Mucosa of descending colon (tissue), 3 donors: ENCODE results near the gene ULBP2. TPM values are rescaled to one million over a fixed set of nuclear protein-coding genes. Genes with fewer than 3 reads are reported as not detected.

Source experiments
- ATAC-seq: fragments of 200-7000 bp; cut with Tn5 transposase; one replicate; pipeline ENCODE4 v1.9.1; 2020; ENCODE audit warnings: mild to moderate bottlenecking, moderate library complexity
- DNase-seq, 3 donors: peaks; one replicate each; pipeline ENCODE4 v3.0.0-alpha.2; 2020
- H3K36me3 ChIP-seq: fragments of 200-600 bp; one replicate; pipeline ENCODE4 v1.8.0; 2021; ENCODE audit warnings: low read depth, mild to moderate bottlenecking
- H3K4me1 ChIP-seq: fragments of 200-600 bp; one replicate; pipeline ENCODE4 v1.8.0; 2021; ENCODE audit warnings: low read depth, mild to moderate bottlenecking
- H3K4me3 ChIP-seq: fragments of 200-600 bp; one replicate; pipeline ENCODE4 v1.8.0; 2021; ENCODE audit warnings: mild to moderate bottlenecking
- H3K9me3 ChIP-seq: fragments of 200-600 bp; one replicate; pipeline ENCODE4 v1.8.0; 2021; ENCODE audit warnings: mild to moderate bottlenecking
- intact Hi-C, 2 donors: fragments of 100-400 bp; cut with DNase I in 1 of 2; cut with micrococcal nuclease in 1 of 2; formaldehyde crosslinking; loops; one replicate each; pipeline versions ENCODE4 v1.11.0 to v1.11.1; 2022; cut with DNase I, micrococcal nuclease
- long read RNA-seq, 2 donors: library from polyadenylated mRNA; unstranded; transcript quantifications; one replicate each; pipeline ENCODE4 v2.0.0, GENCODE V29; 2019 to 2021
- total RNA-seq, 3 donors: library from RNA; stranded (reverse); fragmentation: NEBNext Ultra II Directional in 2 of 3; extraction: Animal tissue kit (Norgen Biotek cat#: 25700) in 2 of 3; gene quantifications; one replicate each; pipeline versions ENCODE4 v1.2.1 to v1.2.4, GENCODE V29; 2021 to 2023
- TF ChIP-seq, protein P1 (sequence below): fragments of 200-600 bp; IDR thresholded peaks from one replicate; pipeline ENCODE4 v1.8.0; 2022; ENCODE audit warnings: antibody characterized with exemption, mild to moderate bottlenecking
- donor health status: DM: no; HTN: no; CAD: no; lungs with moderate emphysema.
- donor health status: DM: no; HTN: no; CAD: no.
- donor health status: DM: no; HTN: yes; CAD: no.

Gene ULBP2, protein sequence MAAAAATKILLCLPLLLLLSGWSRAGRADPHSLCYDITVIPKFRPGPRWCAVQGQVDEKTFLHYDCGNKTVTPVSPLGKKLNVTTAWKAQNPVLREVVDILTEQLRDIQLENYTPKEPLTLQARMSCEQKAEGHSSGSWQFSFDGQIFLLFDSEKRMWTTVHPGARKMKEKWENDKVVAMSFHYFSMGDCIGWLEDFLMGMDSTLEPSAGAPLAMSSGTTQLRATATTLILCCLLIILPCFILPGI
- total RNA-seq: under 1 TPM in 1 of 3 donors, not detected in 2; 0.43 TPM
- long read RNA-seq, donor 1: 0 reads
- long read RNA-seq, donor 2: 0 reads

DNA sequence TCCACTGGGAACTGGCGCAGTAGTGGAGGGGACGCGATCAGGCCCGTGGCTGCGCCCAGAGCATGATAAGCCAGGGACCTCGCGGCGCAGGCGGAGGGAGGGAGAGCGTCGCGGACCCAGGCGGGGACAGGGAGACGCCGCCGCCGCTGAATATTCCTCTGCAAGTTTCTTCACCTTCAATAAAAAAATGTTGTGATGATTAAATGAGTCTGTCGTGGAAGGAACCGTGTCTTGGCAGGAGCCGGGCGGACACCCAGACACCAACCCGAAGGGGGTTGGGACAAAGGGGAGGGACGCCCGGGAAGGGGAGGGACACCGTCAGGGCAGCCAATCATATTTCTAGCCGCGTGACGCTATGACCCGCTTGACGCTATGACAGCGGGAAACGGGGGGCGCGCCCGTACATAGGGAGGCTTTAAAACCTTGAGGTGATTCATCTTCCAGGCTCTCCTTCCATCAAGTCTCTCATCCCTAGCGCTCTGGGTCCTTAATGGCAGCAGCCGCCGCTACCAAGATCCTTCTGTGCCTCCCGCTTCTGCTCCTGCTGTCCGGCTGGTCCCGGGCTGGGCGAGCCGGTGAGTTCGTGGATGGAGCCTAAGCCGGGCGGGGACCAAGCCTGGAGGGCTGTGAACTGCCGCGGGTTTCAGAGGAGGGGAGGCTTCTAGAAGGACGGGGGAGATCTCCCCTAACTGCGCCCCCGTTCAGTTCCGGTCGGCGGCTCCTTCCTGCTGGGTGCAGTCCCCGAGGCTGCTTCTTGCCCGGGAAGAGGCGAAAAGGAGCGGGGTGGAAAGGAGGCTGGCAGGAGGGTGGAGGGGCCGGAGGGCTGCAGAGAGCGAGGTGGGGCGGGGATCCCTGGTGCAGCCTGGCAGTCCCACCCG lies at the start of gene ULBP2:
Gene ULBP2 (plus strand): TSS at position 432 of the 878 bp plus-strand sequence. CDS start 59 bp downstream, at position 491.
- intact Hi-C loops: no loop called here
- Histone ChIP-seq H3K36me3 (no peaks in the 10 kb centered on the region), H3K9me3 (no peaks in the 10 kb centered on the region), H3K4me1 (peaks cover 23% of the 10 kb centered on the region), H3K4me3 (no peak within 1 kb of the TSS)
- peak; percentile 93 for ATAC-seq
- TF ChIP-seq, protein P1, sequence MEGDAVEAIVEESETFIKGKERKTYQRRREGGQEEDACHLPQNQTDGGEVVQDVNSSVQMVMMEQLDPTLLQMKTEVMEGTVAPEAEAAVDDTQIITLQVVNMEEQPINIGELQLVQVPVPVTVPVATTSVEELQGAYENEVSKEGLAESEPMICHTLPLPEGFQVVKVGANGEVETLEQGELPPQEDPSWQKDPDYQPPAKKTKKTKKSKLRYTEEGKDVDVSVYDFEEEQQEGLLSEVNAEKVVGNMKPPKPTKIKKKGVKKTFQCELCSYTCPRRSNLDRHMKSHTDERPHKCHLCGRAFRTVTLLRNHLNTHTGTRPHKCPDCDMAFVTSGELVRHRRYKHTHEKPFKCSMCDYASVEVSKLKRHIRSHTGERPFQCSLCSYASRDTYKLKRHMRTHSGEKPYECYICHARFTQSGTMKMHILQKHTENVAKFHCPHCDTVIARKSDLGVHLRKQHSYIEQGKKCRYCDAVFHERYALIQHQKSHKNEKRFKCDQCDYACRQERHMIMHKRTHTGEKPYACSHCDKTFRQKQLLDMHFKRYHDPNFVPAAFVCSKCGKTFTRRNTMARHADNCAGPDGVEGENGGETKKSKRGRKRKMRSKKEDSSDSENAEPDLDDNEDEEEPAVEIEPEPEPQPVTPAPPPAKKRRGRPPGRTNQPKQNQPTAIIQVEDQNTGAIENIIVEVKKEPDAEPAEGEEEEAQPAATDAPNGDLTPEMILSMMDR: no peak
- peak; percentile 83 to 89 (median 86) for DNase-seq

DNA sequence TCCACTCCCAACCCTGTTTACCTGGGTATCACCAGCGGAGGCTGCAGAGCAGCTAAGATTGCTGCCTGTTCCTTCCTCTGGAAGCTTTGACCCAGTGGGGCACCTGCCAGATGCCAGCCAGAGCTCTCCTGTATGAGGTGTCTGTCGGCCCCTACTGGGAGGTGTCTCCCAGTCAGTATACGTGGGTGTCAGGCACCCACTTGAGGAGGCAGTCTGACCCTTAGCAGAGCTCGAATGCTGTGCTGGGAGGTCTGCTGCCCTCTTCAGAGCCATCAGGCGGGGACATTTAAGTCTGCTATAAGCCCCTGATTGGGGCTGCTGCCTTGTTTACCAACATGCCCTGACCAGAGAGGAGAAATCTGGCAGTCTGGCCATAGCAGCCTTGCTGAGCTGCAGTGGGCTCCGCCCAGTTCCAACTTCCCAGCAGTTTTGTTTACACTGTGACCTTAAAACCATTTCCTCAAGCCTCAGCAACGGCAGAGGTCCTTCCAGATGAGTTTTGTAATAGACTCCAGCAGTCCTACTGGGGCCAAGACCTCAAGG lies 46.7 kb upstream of the ULBP2 start:
- H3K9me3 ChIP-seq: no peaks in the 10 kb centered on the region
- H3K36me3 ChIP-seq: no peaks in the 10 kb centered on the region
- ATAC-seq (peak; percentile 82), DNase-seq (peak; percentile 78 to 81 (median 79))
- no peak overlapping the region for H3K4me3 ChIP-seq
- TF ChIP-seq, protein P1: no peak
- intact Hi-C loops: no loop called here
- peaks cover 30% of the 10 kb centered on the region for H3K4me1 ChIP-seq

DNA sequence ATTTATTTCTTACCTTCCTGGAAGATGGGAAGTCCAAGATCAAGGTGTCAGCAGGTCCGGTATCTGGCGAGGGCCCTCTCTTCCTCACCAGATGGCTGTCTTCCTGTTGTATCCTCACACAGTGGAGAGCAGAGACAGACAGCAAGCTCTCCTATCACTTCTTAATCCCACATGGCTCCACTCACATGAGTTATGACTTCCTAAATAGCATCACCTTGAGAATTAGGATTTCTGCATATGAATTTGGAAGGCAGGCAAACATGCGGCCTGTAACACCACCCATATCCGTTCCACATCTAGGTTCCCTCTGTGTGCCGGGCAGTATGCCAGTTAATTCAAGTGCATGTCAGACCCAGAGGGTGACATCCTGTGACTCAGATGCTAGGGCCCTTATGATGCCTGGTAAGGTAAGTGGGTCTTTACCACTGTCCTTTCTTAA lies 46.0 kb upstream of the ULBP2 start:
- TF ChIP-seq, protein P1: no peak
- intact Hi-C loops: no loop called here
- Histone ChIP-seq H3K4me1 (peaks cover 30% of the 10 kb centered on the region), H3K4me3 (no peak overlapping the region), H3K9me3 (no peaks in the 10 kb centered on the region), H3K36me3 (no peaks in the 10 kb centered on the region)
- ATAC-seq: peak; percentile 23
- DNase-seq: peak in 1 of 3 donors; percentile 34

DNA sequence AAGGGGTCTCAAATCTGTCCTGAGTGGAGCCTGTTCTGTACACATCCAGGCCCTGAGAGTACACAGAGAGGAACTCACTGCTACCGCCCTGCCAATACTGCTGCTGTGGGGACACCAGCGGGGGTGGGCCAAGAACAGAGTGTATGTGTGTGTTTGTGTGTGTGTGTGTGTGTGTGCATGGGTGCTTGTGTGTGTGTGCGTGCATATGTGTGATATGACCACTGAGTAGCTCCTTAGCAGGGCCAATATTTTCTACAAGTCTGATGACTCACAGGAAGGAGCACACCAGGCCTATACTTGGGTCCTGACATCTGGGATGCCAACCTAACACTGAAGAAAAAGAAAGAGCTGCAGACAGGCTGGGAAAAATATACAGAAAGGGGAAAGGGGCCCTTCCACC lies 45.3 kb upstream of the ULBP2 start:
- Histone ChIP-seq H3K4me1 (peaks cover 30% of the 10 kb centered on the region), H3K9me3 (no peaks in the 10 kb centered on the region), H3K4me3 (no peak overlapping the region), H3K36me3 (no peaks in the 10 kb centered on the region)
- intact Hi-C loops: no loop called here
- TF ChIP-seq, protein P1: no peak
- ATAC-seq: no peak
- no peak for DNase-seq

DNA sequence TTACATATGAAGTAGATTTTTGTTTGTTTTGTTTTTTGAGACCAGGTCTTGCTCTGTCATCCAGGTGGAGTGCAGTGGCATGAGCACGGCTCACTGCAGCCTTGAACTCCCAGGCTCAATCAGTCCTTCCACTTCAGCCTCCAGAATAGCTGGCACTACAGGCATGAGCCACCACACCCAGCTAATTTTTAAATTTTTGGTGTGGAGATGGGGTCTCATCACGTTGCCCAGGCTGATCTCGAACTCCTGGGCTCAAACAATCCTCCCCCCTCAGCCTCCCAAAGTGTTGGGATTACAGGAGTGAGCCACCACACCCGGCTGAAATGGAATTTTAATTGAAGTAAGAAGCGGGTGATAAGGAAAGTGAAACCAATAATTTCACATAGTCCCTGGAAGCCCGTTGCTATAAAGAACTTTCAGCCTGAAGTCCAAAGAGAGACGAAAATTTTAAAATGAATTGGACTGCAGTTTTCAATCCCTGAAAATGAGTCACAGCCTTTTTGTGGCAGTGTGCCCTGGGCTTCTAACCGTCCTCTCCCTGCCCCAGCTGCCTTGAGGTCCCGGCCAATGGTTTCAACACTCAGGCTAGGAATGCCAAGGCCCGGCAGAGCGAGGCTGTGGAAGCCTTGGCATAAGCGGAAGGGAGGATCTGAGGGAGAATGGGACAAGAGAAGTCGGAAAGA lies 44.7 kb upstream of the ULBP2 start:
- DNase-seq (peak; percentile 63 to 71 (median 65)), ATAC-seq (peak; percentile 75)
- Histone ChIP-seq H3K4me3 (no peak overlapping the region), H3K4me1 (peaks cover 30% of the 10 kb centered on the region), H3K36me3 (no peaks in the 10 kb centered on the region), H3K9me3 (no peaks in the 10 kb centered on the region)
- TF ChIP-seq, protein P1: no peak
- intact Hi-C loops: no loop called here
